GM12878 (cell line): ENCODE measurements around the gene ALMS1. TPM values are rescaled to one million over a fixed set of nuclear protein-coding genes. Genes with fewer than 3 reads are reported as not detected.

Source experiments
- ATAC-seq: fragments of 200-7000 bp; cut with Tn5 transposase; 3 replicates; pipeline ENCODE4 v1.9.1; 2020; ENCODE audit warnings: mild to moderate bottlenecking, moderate library complexity
- BruUV-seq: library from RNA; stranded (reverse); fragments of 400-500 nt; replicated peaks from 2 replicates; lab custom pipeline; 2021; lab: Mats Ljungman, UMichigan
- CTCF ChIA-PET: fragments of 300-600 bp; sonication (Branson Sonifier 250); formaldehyde crosslinking; extraction: SDS; loops from one replicate; lab custom pipeline; 2021; ENCODE audit warnings: inconsistent platforms; lab: Yijun Ruan, JAX
- POLR2A ChIA-PET: fragments of 350-600 bp; formaldehyde crosslinking; extraction: SDS; loops from one replicate; lab custom pipeline; 2021; ENCODE audit warnings: inconsistent platforms; lab: Charles Lee
- RAD21 ChIA-PET: fragments of 300-600 bp; sonication (Branson Sonifier 250); formaldehyde crosslinking; loops from one replicate; lab custom pipeline; 2023; ENCODE audit warnings: antibody characterized with exemption; ENCODE audit not compliant: unreplicated experiment; lab: Charles Lee
- SMC1A ChIA-PET: fragments of 300-600 bp; sonication (Branson Sonifier 250); formaldehyde crosslinking; loops from one replicate; lab custom pipeline; 2023; ENCODE audit not compliant: unreplicated experiment, uncharacterized antibody; lab: Charles Lee
- DNase-seq: peaks from one replicate; pipeline ENCODE4 v3.0.0-alpha.2; 2011; ENCODE audit warnings: low read depth, low spot score
- FAIRE-seq: peaks from 3 replicates; lab custom pipeline; 2011; peaks lifted over from hg19 to GRCh38; lab: Jason Lieb, UNC
- H2AFZ ChIP-seq: 2 replicates; pipeline ENCODE4 v1.6.0; 2011; ENCODE audit warnings: low read depth, low read length, control low read depth; ENCODE audit not compliant: control insufficient read depth
- H3K27ac ChIP-seq: 2 replicates; pipeline ENCODE4 v1.5.1; 2011; ENCODE audit warnings: control low read depth; ENCODE audit not compliant: control insufficient read depth, insufficient read depth
- H3K27me3 ChIP-seq, 2 experiments: replicated peaks in 1 of 2; 2 replicates each; pipeline versions ENCODE4 v1.6.0 to v1.6.1; 2011; ENCODE audit warnings: low read length in 1 of 2; ENCODE audit not compliant: control insufficient read depth in 2 of 2, insufficient read depth in 2 of 2
- H3K36me3 ChIP-seq, 2 experiments: 2 replicates each; pipeline ENCODE4 v1.5.1; 2011; ENCODE audit warnings: low read length in 1 of 2; ENCODE audit not compliant: control insufficient read depth in 2 of 2, insufficient read depth in 2 of 2
- H3K4me1 ChIP-seq: 2 replicates; pipeline ENCODE4 v1.6.1; 2011; ENCODE audit warnings: mild to moderate bottlenecking, low read length, moderate library complexity, mixed read lengths; ENCODE audit not compliant: control insufficient read depth, insufficient read depth
- H3K4me2 ChIP-seq: 2 replicates; pipeline ENCODE4 v1.6.0; 2011; ENCODE audit warnings: control low read depth; ENCODE audit not compliant: control insufficient read depth, insufficient read depth
- H3K4me3 ChIP-seq: fragments of 200-600 bp; sonication (generic); 2 replicates; pipeline ENCODE4 v1.5.1; 2016
- H3K79me2 ChIP-seq: 2 replicates; pipeline ENCODE4 v1.6.0; 2011; ENCODE audit warnings: low read length; ENCODE audit not compliant: control insufficient read depth, insufficient read depth
- H3K9ac ChIP-seq: 2 replicates; pipeline ENCODE4 v1.8.0; 2011; ENCODE audit warnings: low read length, control low read depth, mixed read lengths; ENCODE audit not compliant: control insufficient read depth, insufficient read depth
- H3K9me3 ChIP-seq: replicated peaks from 3 replicates; pipeline ENCODE4 v1.5.1; 2011; ENCODE audit warnings: mild to moderate bottlenecking, low read length; ENCODE audit not compliant: control insufficient read depth, insufficient read depth
- H4K20me1 ChIP-seq: 2 replicates; pipeline ENCODE4 v1.6.0; 2011; ENCODE audit not compliant: control insufficient read depth, insufficient read depth
- CREB1 ChIP-seq: IDR thresholded peaks from 2 replicates; pipeline ENCODE4 v1.6.1; 2012; ENCODE audit warnings: low read depth, mild to moderate bottlenecking, inconsistent platforms
- IRF4 ChIP-seq: IDR thresholded peaks from 2 replicates; pipeline ENCODE4 v1.6.1; 2011; ENCODE audit warnings: low read depth, low read length
- MLLT1 ChIP-seq: fragments of 450-650 bp; IDR thresholded peaks from 2 replicates; pipeline ENCODE4 v1.6.1; 2016; ENCODE audit warnings: mild to moderate bottlenecking
- NR2C1 ChIP-seq: fragments of 450-650 bp; IDR thresholded peaks from 2 replicates; pipeline ENCODE4 v1.6.1; 2017; ENCODE audit warnings: antibody characterized with exemption, mild to moderate bottlenecking, moderate library complexity
- NRF1 ChIP-seq: conservative IDR thresholded peaks from 2 replicates; pipeline ENCODE4 v1.6.1; 2011; ENCODE audit warnings: mild to moderate bottlenecking, low read depth, low read length, improper control_type of control experiment
- PML ChIP-seq: IDR thresholded peaks from 2 replicates; pipeline ENCODE4 v1.6.1; 2012; ENCODE audit warnings: low read length, inconsistent platforms
- RFX5 ChIP-seq: IDR thresholded peaks from 2 replicates; pipeline ENCODE4 v1.6.1; 2011; ENCODE audit warnings: low read depth, low read length, improper control_type of control experiment
- RUNX3 ChIP-seq: IDR thresholded peaks from 2 replicates; pipeline ENCODE4 v1.6.1; 2012; ENCODE audit warnings: low read length, inconsistent platforms
- SMC3 ChIP-seq: IDR thresholded peaks from 2 replicates; pipeline ENCODE4 v1.6.1; 2011; ENCODE audit warnings: low read length, improper control_type of control experiment, borderline replicate concordance
- ZBED1 ChIP-seq: IDR thresholded peaks from 2 replicates; pipeline ENCODE4 v1.6.1; 2016; ENCODE audit warnings: borderline replicate concordance
- ZBTB11 ChIP-seq: fragments of 450-650 bp; formaldehyde crosslinking; IDR thresholded peaks from 2 replicates; pipeline ENCODE4 v1.5.0; 2022; ENCODE audit warnings: mild to moderate bottlenecking, missing genetic modification characterization
- ZNF207 ChIP-seq: fragments of 450-650 bp; IDR thresholded peaks from 2 replicates; pipeline ENCODE4 v1.6.1; 2014; ENCODE audit warnings: antibody characterized with exemption, mild to moderate bottlenecking, borderline replicate concordance
- ZNF24 ChIP-seq: fragments of 450-650 bp; IDR thresholded peaks from 2 replicates; pipeline ENCODE4 v1.6.1; 2017; ENCODE audit warnings: antibody characterized with exemption, mild to moderate bottlenecking
- WGBS: methylation state at CpG from one replicate; pipeline ENCODE4 v1.1.6; 2016; ENCODE audit warnings: low lambda C conversion rate; ENCODE audit not compliant: insufficient replicate concordance, insufficient coverage; ENCODE audit errors: missing lambda C conversion rate; 5-methylcytosine and 5-hydroxymethylcytosine counted together
- in situ Hi-C: fragments of 300-500 bp; cut with MboI; formaldehyde crosslinking; loops from 9 replicates; pipeline ENCODE4 v1.14.3; 2018; ENCODE audit warnings: mixed read lengths
- intact Hi-C: fragments of 100-400 bp; cut with micrococcal nuclease; formaldehyde crosslinking; loops from one replicate; pipeline ENCODE4 v1.14.2; 2022; ENCODE audit not compliant: unreplicated experiment
- polyA plus RNA-seq, 11 experiments: library from polyadenylated mRNA; depleted of rRNA in 4 of 11; unstranded in 6 of 11; stranded (reverse) in 5 of 11; fragments of >200 nt; fragmentation: Nextera tagmentation in 4 of 11; fragmentation: Illumina TruSeq in 1 of 11; extraction: Ambion mirVana in 4 of 11; extraction: Trizol in 1 of 11; gene quantifications; 1 replicate in 1 of 11; 2 replicates in 10 of 11; pipeline versions ENCODE4 v1.2.1 to v1.2.3, GENCODE V29; 2011 to 2016; ENCODE audit warnings: inconsistent platforms in 2 of 11, missing spikeins in 2 of 11, low read depth in 1 of 11
- total RNA-seq, 4 experiments: library from RNA; depleted of rRNA in 3 of 4; stranded (reverse); fragments of >200 nt in 3 of 4; fragmentation: Illumina TruSeq in 1 of 4; extraction: Trizol in 1 of 4; gene quantifications; 2 replicates each; pipeline versions ENCODE4 v1.2.1 to v1.2.3, GENCODE V29; 2013 to 2021

ALMS1 gene
- total and polyA plus RNA-seq, 10 of the 15 experiments (the other 5 are each of a cell fraction or from before 2014, with no cell fraction given), result 1.1 to 25.8 (median 10.6) TPM

GRCh38 chr2:73408198-73408597 is 22.6 kb downstream of the ALMS1 start:
- Histone ChIP-seq H3K4me3 (0 out of 2 replicates have a peak overlapping the region, but pooled peaks have one; percentile 15), H3K4me2 (no peak overlapping the region), H2AFZ (no peak overlapping the region), H3K9ac (no peak overlapping the region), H3K27me3 (no peaks in the 10 kb centered on the region), H3K9me3 (peaks cover 5% of the 10 kb centered on the region; the same call in 2 of the 3 replicates), H3K27ac (no peak overlapping the region), H4K20me1 (no peaks in the 10 kb centered on the region), H3K36me3 (no peaks in the 10 kb centered on the region; a peak in 1 of 4 replicates), H3K4me1 (no peaks in the 10 kb centered on the region; the same call in none of the 2 replicates), H3K79me2 (no peaks in the 10 kb centered on the region; the same call in 1 of the 2 replicates)
- intact Hi-C loops, result no loop called here
- ChIA-PET RAD21 (no interaction called here), CTCF (interaction anchor here (1.1 to 1.3 kb wide), 3 partner anchors 11 to 48 kb away, joined by 3 read pairs; no protein-coding TSS in a partner anchor), SMC1A (interaction anchor here (0.8 to 1.9 kb wide), 5 partner anchors 10 to 65 kb away, joined by 3 to 4 read pairs (median 4); no protein-coding TSS in a partner anchor), POLR2A (interaction anchor here (0.6 to 0.7 kb wide), 2 partner anchors 205 to 1064 kb away, joined by 3 to 4 read pairs; partner anchors contain the start of gene MRPL53)
- DNase-seq, result no peak
- in situ Hi-C loops, result no loop called here
- peak; percentile 76 for ATAC-seq
- BruUV-seq, result no TSS peak
- FAIRE-seq, result peak; percentile 76
- TF ChIP-seq RUNX3 (peak; percentile 46; the same call in 1 of the 2 replicates), CREB1 (no peak)
- WGBS, result 83% methylated on average over 3 of the region's 3 CpGs

GRCh38 chr2:73414696-73415095 is 29.1 kb downstream of the ALMS1 start:
- intact Hi-C loops, result no loop called here
- no peak overlapping the region for H2AFZ ChIP-seq
- ChIA-PET CTCF (interaction anchor here (0.6 kb wide), 1 partner anchor 796 kb away, joined by 3 read pairs; no protein-coding TSS in a partner anchor), POLR2A (interaction anchor here (0.6 kb wide), 1 partner anchor 616 kb away, joined by 3 read pairs; no protein-coding TSS in a partner anchor), SMC1A (interaction anchor here (1.4 kb wide), 1 partner anchor 10 kb away, joined by 3 read pairs; no protein-coding TSS in a partner anchor), RAD21 (no interaction called here)
- no peaks in the 10 kb centered on the region; a peak in 2 of 4 replicates for H3K36me3 ChIP-seq
- no peak for FAIRE-seq
- H3K9ac ChIP-seq, result no peak overlapping the region
- H3K27me3 ChIP-seq, result no peaks in the 10 kb centered on the region
- BruUV-seq, result no TSS peak
- H3K79me2 ChIP-seq, result no peaks in the 10 kb centered on the region
- H3K4me2 ChIP-seq, result no peak overlapping the region
- H4K20me1 ChIP-seq, result no peaks in the 10 kb centered on the region
- in situ Hi-C loops, result no loop called here
- no peak overlapping the region for H3K4me3 ChIP-seq
- H3K4me1 ChIP-seq, result no peaks in the 10 kb centered on the region
- DNase-seq, result no peak
- no peaks in the 10 kb centered on the region for H3K9me3 ChIP-seq
- H3K27ac ChIP-seq, result no peak overlapping the region
- ATAC-seq, result no peak
- WGBS, result 100% methylated on average over 3 of the region's 3 CpGs
- TF ChIP-seq ZNF207 (no peak), NRF1 (no peak), SMC3 (no peak), ZBTB11 (CRISPR knock-in tag) (no peak), RFX5 (no peak), PML (no peak), IRF4 (no peak), ZNF24 (no peak), ZBED1 (no peak), NR2C1 (no peak), MLLT1 (no peak)
